ENCODE measurements around the gene AKAP8L.
"Not testable (repeated sequence)": the region's sequence is repeated elsewhere in the genome, so short reads cannot be mapped to it uniquely, and the experiment has no call there.

The AKAP8L gene

GRCh38 chr19:15412832-15413231 lies 6.0 kb downstream of the AKAP8L start:
- no peak for DNase-seq

GRCh38 chr19:15411351-15411750 lies 7.4 kb downstream of the AKAP8L start:
- not testable (repeated sequence) for DNase-seq

- DNase-seq, result no peak
Measured at GRCh38 chr19:15404780-15405211, 14.0 kb downstream of the AKAP8L start.

- DNase-seq, result no peak
Measured at GRCh38 chr19:15404097-15404779, 14.6 kb downstream of the AKAP8L start.

GRCh38 chr19:15403151-15403531 lies 15.6 kb downstream of the AKAP8L start:
- DNase-seq, result no peak

- DNase-seq, result no peak
Measured at GRCh38 chr19:15402411-15403150, 16.2 kb downstream of the AKAP8L start.

- DNase-seq, result no peak
Measured at GRCh38 chr19:15401397-15401710, 17.4 kb downstream of the AKAP8L start.

GRCh38 chr19:15400521-15401396 lies 18.0 kb downstream of the AKAP8L start:
- no peak for DNase-seq

GRCh38 chr19:15399635-15400034 lies 19.2 kb downstream of the AKAP8L start:
- DNase-seq, result no peak

- DNase-seq, result no peak
Measured at GRCh38 chr19:15399234-15399515, 19.6 kb downstream of the AKAP8L start.

- DNase-seq, result no peak
Measured at GRCh38 chr19:15398501-15399233, 20.1 kb downstream of the AKAP8L start.

- DNase-seq, result no peak
Measured at GRCh38 chr19:15397782-15398181, 21.0 kb downstream of the AKAP8L start.

- no peak for DNase-seq
Measured at GRCh38 chr19:15397236-15397635, 21.6 kb downstream of the AKAP8L start.

GRCh38 chr19:15396436-15396835 lies 22.4 kb downstream of the AKAP8L start:
- no peak for DNase-seq

GRCh38 chr19:15395251-15395650 lies 23.5 kb downstream of the AKAP8L start:
- not testable (repeated sequence) for DNase-seq

- no peak for DNase-seq
Measured at GRCh38 chr19:15394426-15394825, 24.4 kb downstream of the AKAP8L start.

GRCh38 chr19:15393963-15394362 lies 24.8 kb downstream of the AKAP8L start:
- DNase-seq, result no peak

- no peak for DNase-seq
Measured at GRCh38 chr19:15390814-15391213, 28.0 kb downstream of the AKAP8L start.

- DNase-seq, result no peak
Measured at GRCh38 chr19:15381864-15382263, 36.9 kb downstream of the AKAP8L start.

GRCh38 chr19:15381429-15381828 lies 37.4 kb downstream of the AKAP8L start:
- DNase-seq, result no peak

- DNase-seq, result peak; percentile 41 to 69
Measured at GRCh38 chr19:15379999-15380647, 38.7 kb downstream of the AKAP8L start.
